ENCODE measurements around the gene FBXO4. TPM values are rescaled to one million over a fixed set of nuclear protein-coding genes. Genes with fewer than 3 reads are reported as not detected.

Gene FBXO4
- total RNA-seq, 2 experiments from 2014 or later, result 11.6 to 14.4 TPM

GRCh38 chr5:41985945-41986695, 61.0 kb downstream of the FBXO4 start:
- Mint-ChIP-seq H3K36me3 (ENCODE audit: low read depth) (no peaks in the 10 kb centered on the region), H3K9me3 (ENCODE audit: insufficient read depth) (no peaks in the 10 kb centered on the region), H3K27ac (no peak overlapping the region), H3K4me1 (ENCODE audit: low read depth) (no peaks in the 10 kb centered on the region), H3K4me3 (no peak overlapping the region), H3K27me3 (ENCODE audit: low read depth) (peaks cover 17% of the 10 kb centered on the region)
- ATAC-seq (no peak), DNase-seq (no peak)
- ChIA-PET POLR2A (no interaction called here), CTCF (interaction anchor here (2.6 kb wide), 1 partner anchor 71 kb away, joined by 10 read pairs; no protein-coding TSS in a partner anchor)

Other genes with a start within 250 kb of the FBXO4 start
- gene OXCT1, start 54.9 kb upstream of the FBXO4 start, total RNA-seq, result 10 to 100 TPM; 59.3 to 61.0 TPM
- 10 to 100 TPM; 19.9 to 20.8 TPM for gene RIMOC1, start 20.9 kb upstream of the FBXO4 start, total RNA-seq